BE2C (cell line): ENCODE measurements around the gene KCNQ5.

ENCODE experiments used
- DNase-seq: peaks from one replicate; pipeline ENCODE4 v3.0.0-alpha.2; 2020
- H3K27me3 ChIP-seq: fragments of 250-450 bp; sonication (Bioruptor Pico); 2 replicates; pipeline ENCODE4 v1.5.1; 2020; ENCODE audit warnings: mild to moderate bottlenecking
- H3K36me3 ChIP-seq: fragments of 250-450 bp; sonication (Bioruptor Pico); 2 replicates; pipeline ENCODE4 v1.5.1; 2020; ENCODE audit warnings: mild to moderate bottlenecking
- H3K4me1 ChIP-seq: fragments of 250-450 bp; sonication (Bioruptor Pico); 2 replicates; pipeline ENCODE4 v1.5.1; 2020
- H3K4me3 ChIP-seq: 2 replicates; pipeline ENCODE4 v1.5.1; 2011; ENCODE audit warnings: low read depth, low read length
- H3K9me3 ChIP-seq: fragments of 250-450 bp; sonication (Bioruptor Pico); 2 replicates; pipeline ENCODE4 v1.5.1; 2020
- TF ChIP-seq, protein P1 (sequence below): IDR thresholded peaks from 2 replicates; pipeline ENCODE4 v1.5.1; 2012; ENCODE audit warnings: mild to moderate bottlenecking, low read depth, low read length

KCNQ5 gene

DNA sequence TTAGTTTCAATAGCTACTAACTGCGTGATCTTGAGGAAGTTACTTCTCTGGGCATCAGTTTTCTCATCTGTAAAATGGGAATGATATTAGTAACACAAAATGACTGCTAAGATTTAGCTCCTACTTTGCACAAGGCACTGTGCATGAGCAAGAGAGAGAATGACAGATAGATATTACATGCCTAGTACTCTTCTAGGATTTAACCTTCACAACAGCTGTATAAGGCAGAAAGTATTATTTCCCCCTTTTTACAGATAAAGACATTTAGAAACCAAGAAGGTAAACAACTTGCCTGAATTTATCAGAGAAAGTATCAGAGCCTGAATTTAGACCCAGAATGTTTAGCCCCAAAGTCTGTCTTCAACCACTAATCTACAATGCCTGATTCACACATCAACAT is 321.8 kb downstream of the KCNQ5 start:
- Histone ChIP-seq H3K9me3 (no peaks in the 10 kb centered on the region), H3K36me3 (no peaks in the 10 kb centered on the region), H3K27me3 (no peaks in the 10 kb centered on the region), H3K4me1 (no peaks in the 10 kb centered on the region), H3K4me3 (no peak overlapping the region)
- TF ChIP-seq, protein P1, sequence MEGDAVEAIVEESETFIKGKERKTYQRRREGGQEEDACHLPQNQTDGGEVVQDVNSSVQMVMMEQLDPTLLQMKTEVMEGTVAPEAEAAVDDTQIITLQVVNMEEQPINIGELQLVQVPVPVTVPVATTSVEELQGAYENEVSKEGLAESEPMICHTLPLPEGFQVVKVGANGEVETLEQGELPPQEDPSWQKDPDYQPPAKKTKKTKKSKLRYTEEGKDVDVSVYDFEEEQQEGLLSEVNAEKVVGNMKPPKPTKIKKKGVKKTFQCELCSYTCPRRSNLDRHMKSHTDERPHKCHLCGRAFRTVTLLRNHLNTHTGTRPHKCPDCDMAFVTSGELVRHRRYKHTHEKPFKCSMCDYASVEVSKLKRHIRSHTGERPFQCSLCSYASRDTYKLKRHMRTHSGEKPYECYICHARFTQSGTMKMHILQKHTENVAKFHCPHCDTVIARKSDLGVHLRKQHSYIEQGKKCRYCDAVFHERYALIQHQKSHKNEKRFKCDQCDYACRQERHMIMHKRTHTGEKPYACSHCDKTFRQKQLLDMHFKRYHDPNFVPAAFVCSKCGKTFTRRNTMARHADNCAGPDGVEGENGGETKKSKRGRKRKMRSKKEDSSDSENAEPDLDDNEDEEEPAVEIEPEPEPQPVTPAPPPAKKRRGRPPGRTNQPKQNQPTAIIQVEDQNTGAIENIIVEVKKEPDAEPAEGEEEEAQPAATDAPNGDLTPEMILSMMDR: no peak
- DNase-seq: no peak

DNA sequence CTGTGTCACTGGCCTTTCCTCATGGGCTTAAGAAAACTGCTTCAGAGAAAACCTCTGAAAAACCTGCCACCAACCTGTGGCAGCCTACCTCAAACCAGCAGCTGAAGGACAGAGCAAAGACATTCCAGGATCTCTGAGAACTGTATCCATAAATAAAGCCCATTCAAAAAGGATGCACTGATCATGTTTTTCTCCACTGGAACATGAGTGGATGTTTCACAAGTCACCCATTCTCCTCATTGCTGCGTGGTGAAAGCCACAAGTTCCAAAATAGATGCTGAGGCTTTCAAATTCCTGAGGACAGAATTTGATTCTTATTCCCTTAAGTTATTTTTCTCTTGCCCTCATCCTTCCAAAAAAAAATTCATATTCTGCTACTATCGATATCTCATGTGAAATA is 322.8 kb downstream of the KCNQ5 start:
- no peaks in the 10 kb centered on the region for H3K27me3 ChIP-seq
- TF ChIP-seq, protein P1: no peak
- no peaks in the 10 kb centered on the region for H3K36me3 ChIP-seq
- no peaks in the 10 kb centered on the region for H3K9me3 ChIP-seq
- H3K4me3 ChIP-seq: no peak overlapping the region
- no peaks in the 10 kb centered on the region for H3K4me1 ChIP-seq
- no peak for DNase-seq

DNA sequence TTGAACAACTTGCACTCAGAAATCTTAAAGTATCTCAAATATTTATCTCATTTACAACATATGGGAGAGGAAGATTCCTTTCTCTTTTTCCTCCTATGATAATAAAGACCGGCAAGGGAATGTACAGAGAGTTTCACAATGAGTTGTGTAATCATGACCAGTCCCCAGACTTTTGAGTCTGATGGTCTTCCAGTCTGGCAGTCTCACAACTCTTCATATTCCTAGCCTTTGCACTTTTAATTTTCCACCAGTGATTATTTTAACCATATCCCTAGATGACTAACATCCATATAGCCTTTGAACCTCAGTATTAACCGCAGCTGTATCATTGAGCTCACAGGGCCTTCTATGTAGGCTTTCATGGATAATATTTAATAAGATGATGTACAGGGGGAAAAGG is 324.9 kb downstream of the KCNQ5 start:
- no peaks in the 10 kb centered on the region for H3K4me1 ChIP-seq
- TF ChIP-seq, protein P1: no peak
- no peak overlapping the region for H3K4me3 ChIP-seq
- no peaks in the 10 kb centered on the region for H3K9me3 ChIP-seq
- H3K36me3 ChIP-seq: no peaks in the 10 kb centered on the region
- no peaks in the 10 kb centered on the region for H3K27me3 ChIP-seq
- no peak for DNase-seq

DNA sequence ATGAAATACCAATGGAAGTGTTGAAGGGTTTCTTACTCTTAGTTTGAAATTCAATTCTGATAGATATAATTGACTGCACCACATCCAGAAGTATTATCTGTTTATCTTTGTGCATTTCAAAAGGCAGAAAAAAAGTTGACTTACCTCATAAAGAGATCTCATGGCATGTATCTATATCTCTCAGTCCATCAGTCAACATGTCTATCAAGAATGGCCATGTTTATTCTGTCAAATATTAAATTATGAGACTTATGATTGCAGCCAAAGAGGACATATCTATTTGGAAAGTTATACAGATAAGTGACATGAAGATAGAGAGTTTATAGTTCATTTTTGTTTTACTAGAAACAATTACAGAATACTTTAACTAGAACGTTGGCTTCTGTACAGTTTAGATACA is 325.7 kb downstream of the KCNQ5 start:
- Histone ChIP-seq H3K36me3 (no peaks in the 10 kb centered on the region), H3K4me3 (no peak overlapping the region), H3K4me1 (no peaks in the 10 kb centered on the region), H3K9me3 (no peaks in the 10 kb centered on the region), H3K27me3 (no peaks in the 10 kb centered on the region)
- no peak for DNase-seq
- TF ChIP-seq, protein P1: no peak

DNA sequence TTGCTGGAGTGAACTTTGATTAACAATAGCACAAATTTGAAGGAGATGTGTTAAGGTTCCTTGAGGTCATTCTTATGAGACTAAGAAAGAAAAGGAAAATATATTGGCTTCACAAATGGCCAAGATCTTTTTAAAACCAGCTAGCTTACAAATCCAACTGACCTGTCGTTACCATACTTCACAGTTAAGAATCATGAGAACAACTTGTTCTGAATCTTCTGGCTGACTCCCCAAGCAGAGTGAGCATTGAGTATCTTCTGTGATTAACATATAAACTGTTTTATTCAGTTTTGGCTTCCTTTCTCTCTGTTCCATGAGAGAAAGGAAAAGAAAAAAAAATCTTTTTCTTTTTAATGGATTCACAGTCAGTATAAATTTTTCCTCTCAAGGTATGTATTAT is 326.3 kb downstream of the KCNQ5 start:
- DNase-seq: no peak
- H3K4me3 ChIP-seq: no peak overlapping the region
- H3K4me1 ChIP-seq: no peaks in the 10 kb centered on the region
- H3K9me3 ChIP-seq: no peaks in the 10 kb centered on the region
- TF ChIP-seq, protein P1: no peak
- no peaks in the 10 kb centered on the region for H3K36me3 ChIP-seq
- no peaks in the 10 kb centered on the region for H3K27me3 ChIP-seq

DNA sequence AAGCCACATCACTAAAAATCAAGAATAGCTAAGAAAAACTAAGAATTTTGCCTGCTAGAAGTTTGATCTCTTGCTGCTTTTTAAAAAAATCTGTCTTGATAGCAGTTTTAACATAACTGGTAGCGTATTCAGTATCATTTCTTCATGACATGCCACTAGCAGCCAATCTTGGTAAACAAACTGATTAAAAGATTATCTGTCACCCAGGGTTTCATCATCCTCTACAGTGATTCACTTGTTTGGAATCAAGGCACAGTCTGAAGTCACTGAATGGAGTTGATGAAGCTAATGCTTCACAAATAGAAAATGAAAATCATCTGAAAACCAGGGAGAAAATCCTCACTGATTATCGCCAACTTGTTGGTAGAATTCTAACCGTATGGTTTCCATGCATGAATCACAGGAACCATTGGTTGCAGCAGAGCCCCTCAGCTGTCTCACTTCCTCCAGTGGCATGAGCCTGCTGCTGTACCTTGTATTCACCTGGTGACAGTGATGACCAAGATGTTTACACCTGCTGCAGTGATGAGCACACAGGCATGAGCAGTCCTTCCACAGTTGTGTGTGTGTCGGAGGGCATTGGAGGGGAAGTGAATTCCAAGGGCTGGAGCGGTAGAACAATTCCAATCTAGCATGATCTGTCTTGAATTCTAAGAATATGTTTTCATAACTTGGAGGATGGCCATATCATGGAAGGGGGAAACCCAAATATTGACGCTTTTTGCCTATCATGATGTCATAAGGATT is 328.4 kb downstream of the KCNQ5 start:
- TF ChIP-seq, protein P1: no peak
- Histone ChIP-seq H3K4me3 (no peak overlapping the region), H3K4me1 (no peaks in the 10 kb centered on the region), H3K9me3 (no peaks in the 10 kb centered on the region), H3K36me3 (no peaks in the 10 kb centered on the region), H3K27me3 (no peaks in the 10 kb centered on the region)
- DNase-seq: no peak
